ENCODE measurements around the gene MYO5B. TPM values are rescaled to one million over a fixed set of nuclear protein-coding genes. Genes with fewer than 3 reads are reported as not detected.

The MYO5B gene
- polyA plus RNA-seq, 1 of the 3 experiments (the other 2 are of a cell fraction), result 1.3 TPM

GRCh38 chr18:50177294-50177992 lies 17.5 kb downstream of the MYO5B start:
- POLR2A ChIA-PET, result no interaction called here
- H3K36me3 ChIP-seq (replicated peaks in 1 of 2; ENCODE audit: control insufficient read depth in 1 of 2, insufficient read depth in 2 of 2, low read length in 1 of 2), result no peaks in the 10 kb centered on the region
- H3F3A ChIP-seq (replicated peaks; ENCODE audit: insufficient read depth), result no peaks in the 10 kb centered on the region
- H3K9me3 ChIP-seq, result no peaks in the 10 kb centered on the region
- H3K27ac ChIP-seq (ENCODE audit: low read depth in 2 of 2, low read length in 1 of 2), result no peak overlapping the region
- no peaks in the 10 kb centered on the region; the same call in 1 of the 2 replicates for H3K27me3 ChIP-seq (ENCODE audit: insufficient read depth)
- CTCF ChIA-PET, result interaction anchor here (1.0 to 2.6 kb wide), 4 partner anchors 15 to 26 kb away, joined by 3 to 13 read pairs (median 4); partner anchors contain the start of gene MYO5B
- no peak overlapping the region for H3K9ac ChIP-seq
- peaks cover 0 to 5% of the 10 kb centered on the region in 2 experiments; a peak in 1 of 4 replicates for H3K4me1 ChIP-seq (ENCODE audit: control insufficient read depth in 1 of 2, insufficient read depth in 2 of 2, low read depth in 1 of 2, low read length in 1 of 2)
- no peaks in the 10 kb centered on the region for H3K9me2 ChIP-seq
- no peaks in the 10 kb centered on the region for H3K79me2 ChIP-seq (ENCODE audit: insufficient read depth)
- DNase-seq, result no peak
- no peak overlapping the region for H3K4me2 ChIP-seq
- WGBS (ENCODE audit: low lambda C conversion rate), result 14% methylated on average over 3 of the region's 3 CpGs
- TF ChIP-seq TCF12 (IDR thresholded peaks at IDR 0.05), result no peak
- no peak for TF ChIP-seq TAF1 (IDR thresholded peaks at IDR 0.05; ENCODE audit: borderline replicate concordance, low read depth, low read length)
- no peak for TF ChIP-seq IRF3 (IDR thresholded peaks at IDR 0.05; ENCODE audit: low read depth, low read length)
- TF ChIP-seq MXI1 (IDR thresholded peaks at IDR 0.05; ENCODE audit: low read depth, low read length), result no peak
- no peak for TF ChIP-seq ZBTB33 (IDR thresholded peaks at IDR 0.05; ENCODE audit: borderline replicate concordance, low read depth)
- TF ChIP-seq FOXM1 (IDR thresholded peaks at IDR 0.05; ENCODE audit: low read depth), result no peak
- no peak for TF ChIP-seq POLR2AphosphoS5 (IDR thresholded peaks at IDR 0.05; ENCODE audit: low read depth, low read length)
- TF ChIP-seq GABPA (IDR thresholded peaks at IDR 0.05; ENCODE audit: low read depth), result no peak
- no peak for TF ChIP-seq GATA2 (CRISPR knock-in tag; IDR thresholded peaks at IDR 0.05)
- TF ChIP-seq MAX (IDR thresholded peaks at IDR 0.05; ENCODE audit: low read depth), result no peak
- no peak for TF ChIP-seq FOXJ3 (CRISPR knock-in tag; IDR thresholded peaks at IDR 0.05)
- TF ChIP-seq FOSL2 (IDR thresholded peaks at IDR 0.05; ENCODE audit: borderline replicate concordance, low read depth), result no peak
- TF ChIP-seq NFIC (IDR thresholded peaks at IDR 0.05; ENCODE audit: borderline replicate concordance), result no peak
- TF ChIP-seq RCOR1 (IDR thresholded peaks at IDR 0.05; ENCODE audit: low read length), result no peak
- no peak overlapping the region for H3K4me3 ChIP-seq (ENCODE audit: low read depth in 2 of 2, low read length in 1 of 2)
- no peaks in the 10 kb centered on the region for H4K20me1 ChIP-seq (ENCODE audit: insufficient read depth)
- H2AFZ ChIP-seq (ENCODE audit: low read depth), result no peak overlapping the region

GRCh38 chr18:50172367-50172766 lies 22.6 kb downstream of the MYO5B start:
- Histone ChIP-seq H3K36me3 (replicated peaks in 1 of 2; ENCODE audit: control insufficient read depth in 1 of 2, insufficient read depth in 2 of 2, low read length in 1 of 2) (no peaks in the 10 kb centered on the region), H3K79me2 (ENCODE audit: insufficient read depth) (no peaks in the 10 kb centered on the region), H3K4me3 (ENCODE audit: low read depth in 2 of 2, low read length in 1 of 2) (no peak overlapping the region), H3K4me1 (ENCODE audit: control insufficient read depth in 1 of 2, insufficient read depth in 2 of 2, low read depth in 1 of 2, low read length in 1 of 2) (no peaks in the 10 kb centered on the region), H3K27me3 (ENCODE audit: insufficient read depth) (no peaks in the 10 kb centered on the region), H3K9me2 (no peaks in the 10 kb centered on the region), H2AFZ (ENCODE audit: low read depth) (no peak overlapping the region), H4K20me1 (ENCODE audit: insufficient read depth) (no peaks in the 10 kb centered on the region), H3K4me2 (no peak overlapping the region), H3K9ac (no peak overlapping the region), H3K27ac (ENCODE audit: low read depth in 2 of 2, low read length in 1 of 2) (no peak overlapping the region), H3F3A (replicated peaks; ENCODE audit: insufficient read depth) (no peaks in the 10 kb centered on the region), H3K9me3 (no peaks in the 10 kb centered on the region)
- no peak for DNase-seq
- WGBS (ENCODE audit: low lambda C conversion rate), result 48% methylated on average over 3 of the region's 3 CpGs
- ChIA-PET CTCF (no interaction called here), POLR2A (no interaction called here)
- TF ChIP-seq RFX5 (IDR thresholded peaks at IDR 0.05; ENCODE audit: low read length), result no peak
- TF ChIP-seq TCF12 (IDR thresholded peaks at IDR 0.05), result no peak
- no peak for TF ChIP-seq EZH2phosphoT487 (IDR thresholded peaks at IDR 0.05; ENCODE audit: borderline replicate concordance, low read depth)
- TF ChIP-seq NFIC (IDR thresholded peaks at IDR 0.05; ENCODE audit: borderline replicate concordance), result no peak
- TF ChIP-seq RCOR1 (IDR thresholded peaks at IDR 0.05; ENCODE audit: low read length), result no peak
- TF ChIP-seq USF1 (IDR thresholded peaks at IDR 0.05; ENCODE audit: borderline replicate concordance, low read depth), result no peak
- no peak for TF ChIP-seq MEF2A (IDR thresholded peaks at IDR 0.05; ENCODE audit: borderline replicate concordance, low read depth)
- no peak for TF ChIP-seq CHD2 (IDR thresholded peaks at IDR 0.05; ENCODE audit: low read length, partially characterized antibody)
- TF ChIP-seq POLR2AphosphoS5 (IDR thresholded peaks at IDR 0.05; ENCODE audit: low read depth, low read length), result no peak
- TF ChIP-seq FOSL2 (IDR thresholded peaks at IDR 0.05; ENCODE audit: borderline replicate concordance, low read depth), result no peak
- TF ChIP-seq TAF1 (IDR thresholded peaks at IDR 0.05; ENCODE audit: borderline replicate concordance, low read depth, low read length), result no peak
- no peak for TF ChIP-seq GATA2 (CRISPR knock-in tag; IDR thresholded peaks at IDR 0.05)
- TF ChIP-seq, protein P1, sequence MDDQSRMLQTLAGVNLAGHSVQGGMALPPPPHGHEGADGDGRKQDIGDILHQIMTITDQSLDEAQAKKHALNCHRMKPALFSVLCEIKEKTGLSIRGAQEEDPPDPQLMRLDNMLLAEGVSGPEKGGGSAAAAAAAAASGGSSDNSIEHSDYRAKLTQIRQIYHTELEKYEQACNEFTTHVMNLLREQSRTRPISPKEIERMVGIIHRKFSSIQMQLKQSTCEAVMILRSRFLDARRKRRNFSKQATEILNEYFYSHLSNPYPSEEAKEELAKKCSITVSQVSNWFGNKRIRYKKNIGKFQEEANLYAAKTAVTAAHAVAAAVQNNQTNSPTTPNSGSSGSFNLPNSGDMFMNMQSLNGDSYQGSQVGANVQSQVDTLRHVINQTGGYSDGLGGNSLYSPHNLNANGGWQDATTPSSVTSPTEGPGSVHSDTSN (IDR thresholded peaks at IDR 0.05), result no peak

Data from SK-N-SH (cell line).